ES-I3 (cell line): ENCODE results near the gene ASCC3.
"Not testable (repeated sequence)": the region's sequence is repeated elsewhere in the genome, so short reads cannot be mapped to it uniquely, and the experiment has no call there.

Experiments used
- H3K36me3 ChIP-seq: 2 replicates; pipeline ENCODE4 v1.6.1; 2013; ENCODE audit warnings: mild to moderate bottlenecking, low read length, control low read depth, moderate library complexity; ENCODE audit not compliant: insufficient read depth
- H3K4me1 ChIP-seq: 2 replicates; pipeline ENCODE4 v1.6.1; 2013; ENCODE audit warnings: mild to moderate bottlenecking, control low read depth, low read length; ENCODE audit not compliant: insufficient read depth
- H3K9ac ChIP-seq: 2 replicates; pipeline ENCODE4 v1.6.1; 2013; ENCODE audit warnings: low read depth, mild to moderate bottlenecking, low read length, moderate library complexity
- H3K9me3 ChIP-seq: 2 replicates; pipeline ENCODE4 v1.6.1; 2013; ENCODE audit warnings: mild to moderate bottlenecking, low read length, moderate library complexity; ENCODE audit not compliant: control insufficient read depth, insufficient read depth

The ASCC3 gene

GRCh38 chr6:100897671-100898070 is 16.5 kb upstream of the ASCC3 start:
- H3K4me1 ChIP-seq: peaks cover 4% of the 10 kb centered on the region; the same call in 1 of the 2 replicates
- peaks cover 18% of the 10 kb centered on the region for H3K9me3 ChIP-seq
- no peaks in the 10 kb centered on the region for H3K36me3 ChIP-seq
- no peak overlapping the region for H3K9ac ChIP-seq

- no peak overlapping the region for H3K9ac ChIP-seq
- peaks cover 7% of the 10 kb centered on the region for H3K9me3 ChIP-seq
- H3K4me1 ChIP-seq: peaks cover 18% of the 10 kb centered on the region
- H3K36me3 ChIP-seq: no peaks in the 10 kb centered on the region
Observed at GRCh38 chr6:100893743-100894142, 12.6 kb upstream of the ASCC3 start.

- H3K36me3 ChIP-seq: no peaks in the 10 kb centered on the region
- H3K9me3 ChIP-seq: peaks cover 3% of the 10 kb centered on the region
- H3K9ac ChIP-seq: peak overlapping the region; percentile 22; the same call in 1 of the 2 replicates
- H3K4me1 ChIP-seq: peaks cover 18% of the 10 kb centered on the region
Observed at GRCh38 chr6:100892693-100893092, 11.6 kb upstream of the ASCC3 start.

- H3K9me3 ChIP-seq: peaks cover 3% of the 10 kb centered on the region; the same call in 1 of the 2 replicates
- peak overlapping the region; percentile 22; the same call in 1 of the 2 replicates for H3K9ac ChIP-seq
- peaks cover 23% of the 10 kb centered on the region for H3K4me1 ChIP-seq
- H3K36me3 ChIP-seq: no peaks in the 10 kb centered on the region
Observed at GRCh38 chr6:100892116-100892515, 11.0 kb upstream of the ASCC3 start.

GRCh38 chr6:100891079-100891478 is 9.9 kb upstream of the ASCC3 start:
- Histone ChIP-seq H3K9ac (no peak overlapping the region), H3K36me3 (no peaks in the 10 kb centered on the region), H3K9me3 (peaks cover 3% of the 10 kb centered on the region; the same call in 1 of the 2 replicates), H3K4me1 (peaks cover 31% of the 10 kb centered on the region)

- not testable (repeated sequence) for H3K9me3 ChIP-seq, H3K9ac ChIP-seq, H3K36me3 ChIP-seq
- peaks cover 35% of the 10 kb centered on the region for H3K4me1 ChIP-seq
Observed at GRCh38 chr6:100890646-100891045, 9.5 kb upstream of the ASCC3 start.

GRCh38 chr6:100889351-100889750 is 8.2 kb upstream of the ASCC3 start:
- no peaks in the 10 kb centered on the region for H3K36me3 ChIP-seq
- no peak overlapping the region for H3K9ac ChIP-seq
- H3K9me3 ChIP-seq: peaks cover 3% of the 10 kb centered on the region; the same call in 1 of the 2 replicates
- peaks cover 44% of the 10 kb centered on the region for H3K4me1 ChIP-seq

GRCh38 chr6:100886076-100886475 is 4.9 kb upstream of the ASCC3 start:
- Histone ChIP-seq H3K9ac (peak overlapping the region; percentile 13; the same call in 1 of the 2 replicates), H3K9me3 (no peaks in the 10 kb centered on the region), H3K4me1 (peaks cover 38% of the 10 kb centered on the region), H3K36me3 (no peaks in the 10 kb centered on the region)

GRCh38 chr6:100883347-100883746 is 2.2 kb upstream of the ASCC3 start:
- Histone ChIP-seq H3K36me3 (no peaks in the 10 kb centered on the region), H3K9ac (no peak overlapping the region), H3K9me3 (no peaks in the 10 kb centered on the region), H3K4me1 (peaks cover 46% of the 10 kb centered on the region)

GRCh38 chr6:100881707-100882040 is 545 bp upstream of the ASCC3 start:
- peak overlapping the region; percentile 87 for H3K9ac ChIP-seq
- H3K9me3 ChIP-seq: no peaks in the 10 kb centered on the region
- H3K36me3 ChIP-seq: no peaks in the 10 kb centered on the region
- peaks cover 48% of the 10 kb centered on the region for H3K4me1 ChIP-seq

- H3K9me3 ChIP-seq: no peaks in the 10 kb centered on the region
- H3K4me1 ChIP-seq: peaks cover 40% of the 10 kb centered on the region
- H3K9ac ChIP-seq: peak overlapping the region; percentile 87
- no peaks in the 10 kb centered on the region for H3K36me3 ChIP-seq
Observed at GRCh38 chr6:100880149-100880852, 828 bp downstream of the ASCC3 start.

GRCh38 chr6:100879317-100879716 is 1.8 kb downstream of the ASCC3 start:
- Histone ChIP-seq H3K9me3 (no peaks in the 10 kb centered on the region), H3K9ac (peak overlapping the region; percentile 87; the same call in 1 of the 2 replicates), H3K36me3 (no peaks in the 10 kb centered on the region), H3K4me1 (peaks cover 33% of the 10 kb centered on the region)

GRCh38 chr6:100877851-100878250 is 3.3 kb downstream of the ASCC3 start:
- Histone ChIP-seq H3K36me3 (no peaks in the 10 kb centered on the region), H3K9me3 (no peaks in the 10 kb centered on the region), H3K4me1 (peaks cover 28% of the 10 kb centered on the region), H3K9ac (no peak overlapping the region)

- H3K9me3 ChIP-seq: no peaks in the 10 kb centered on the region
- no peaks in the 10 kb centered on the region for H3K36me3 ChIP-seq
- H3K9ac ChIP-seq: no peak overlapping the region
- H3K4me1 ChIP-seq: peaks cover 25% of the 10 kb centered on the region
Observed at GRCh38 chr6:100876251-100876650, 4.9 kb downstream of the ASCC3 start.

- Histone ChIP-seq H3K4me1 (no peaks in the 10 kb centered on the region), H3K9ac (no peak overlapping the region), H3K36me3 (peaks cover 4% of the 10 kb centered on the region), H3K9me3 (no peaks in the 10 kb centered on the region)
Observed at GRCh38 chr6:100865525-100865924, 15.6 kb downstream of the ASCC3 start.
